ENCODE data around the gene DNAH2.

DNA sequence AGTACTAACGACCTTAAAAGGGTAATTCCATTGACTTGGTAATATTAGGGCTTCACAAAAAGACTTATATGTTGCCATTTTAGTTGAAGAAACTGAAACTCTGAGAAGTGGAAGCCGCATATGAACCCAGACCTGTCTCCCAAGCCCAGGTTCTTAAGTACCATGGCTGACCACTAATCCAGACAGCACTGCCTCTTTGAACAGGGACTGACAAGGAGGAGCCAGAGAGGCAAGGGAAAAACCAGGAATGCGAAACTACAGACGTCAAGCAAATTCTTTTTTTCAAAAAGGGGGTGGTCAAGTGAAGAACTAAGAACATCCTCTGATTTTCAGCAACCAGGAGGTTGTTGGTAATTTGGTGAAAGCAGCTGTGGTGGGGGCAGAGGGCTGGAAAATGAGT is 155.5 kb downstream of the DNAH2 start:
- TF ChIP-seq, protein P1, sequence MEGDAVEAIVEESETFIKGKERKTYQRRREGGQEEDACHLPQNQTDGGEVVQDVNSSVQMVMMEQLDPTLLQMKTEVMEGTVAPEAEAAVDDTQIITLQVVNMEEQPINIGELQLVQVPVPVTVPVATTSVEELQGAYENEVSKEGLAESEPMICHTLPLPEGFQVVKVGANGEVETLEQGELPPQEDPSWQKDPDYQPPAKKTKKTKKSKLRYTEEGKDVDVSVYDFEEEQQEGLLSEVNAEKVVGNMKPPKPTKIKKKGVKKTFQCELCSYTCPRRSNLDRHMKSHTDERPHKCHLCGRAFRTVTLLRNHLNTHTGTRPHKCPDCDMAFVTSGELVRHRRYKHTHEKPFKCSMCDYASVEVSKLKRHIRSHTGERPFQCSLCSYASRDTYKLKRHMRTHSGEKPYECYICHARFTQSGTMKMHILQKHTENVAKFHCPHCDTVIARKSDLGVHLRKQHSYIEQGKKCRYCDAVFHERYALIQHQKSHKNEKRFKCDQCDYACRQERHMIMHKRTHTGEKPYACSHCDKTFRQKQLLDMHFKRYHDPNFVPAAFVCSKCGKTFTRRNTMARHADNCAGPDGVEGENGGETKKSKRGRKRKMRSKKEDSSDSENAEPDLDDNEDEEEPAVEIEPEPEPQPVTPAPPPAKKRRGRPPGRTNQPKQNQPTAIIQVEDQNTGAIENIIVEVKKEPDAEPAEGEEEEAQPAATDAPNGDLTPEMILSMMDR (IDR thresholded peaks at IDR 0.05) = no peak
- TF ChIP-seq EP300 (IDR thresholded peaks at IDR 0.05) = no peak

Data from upper lobe of left lung (tissue), 4 donors.